CD4-positive, alpha-beta T cell treated with Interleukin-15 for 1 hour (primary cell): ENCODE results near the gene CPLX1.

ENCODE experiments used
- DNase-seq: peaks from one replicate; pipeline ENCODE4 v3.0.0-alpha.2; 2020

The CPLX1 gene

GRCh38 chr4:854356-854755, 28.4 kb upstream of the CPLX1 start:
- DNase-seq = peak; percentile 10

- peak; percentile 15 for DNase-seq
These were observed 27.5 kb upstream of the CPLX1 start for GRCh38 chr4:853416-853781.

GRCh38 chr4:851701-852430, 25.9 kb upstream of the CPLX1 start:
- DNase-seq = peak; percentile 13

GRCh38 chr4:850323-850945, 24.5 kb upstream of the CPLX1 start:
- peak; percentile 14 for DNase-seq

GRCh38 chr4:849478-850175, 23.7 kb upstream of the CPLX1 start:
- peak; percentile 6 for DNase-seq

- peak; percentile 6 for DNase-seq
These were observed 23.0 kb upstream of the CPLX1 start for GRCh38 chr4:848803-849477.

- peak; percentile 13 for DNase-seq
These were observed 22.4 kb upstream of the CPLX1 start for GRCh38 chr4:848307-848691.

GRCh38 chr4:845836-846251, 19.9 kb upstream of the CPLX1 start:
- no peak for DNase-seq

- no peak for DNase-seq
These were observed 19.4 kb upstream of the CPLX1 start for GRCh38 chr4:845233-845835.

- DNase-seq = no peak
These were observed 18.9 kb upstream of the CPLX1 start for GRCh38 chr4:844752-845232.

- DNase-seq = no peak
These were observed 13.9 kb upstream of the CPLX1 start for GRCh38 chr4:839675-840443.

GRCh38 chr4:837772-838171, 11.8 kb upstream of the CPLX1 start:
- DNase-seq = no peak

GRCh38 chr4:836750-837301, 10.9 kb upstream of the CPLX1 start:
- peak; percentile 6 for DNase-seq

GRCh38 chr4:836003-836511, 10.1 kb upstream of the CPLX1 start:
- no peak for DNase-seq

- no peak for DNase-seq
These were observed 9.4 kb upstream of the CPLX1 start for GRCh38 chr4:835148-836002.

- DNase-seq = no peak
These were observed 8.6 kb upstream of the CPLX1 start for GRCh38 chr4:834368-835147.

GRCh38 chr4:833731-834367, 7.9 kb upstream of the CPLX1 start:
- no peak for DNase-seq

GRCh38 chr4:833156-833555, 7.2 kb upstream of the CPLX1 start:
- DNase-seq = no peak

- DNase-seq = no peak
These were observed 6.6 kb upstream of the CPLX1 start for GRCh38 chr4:832536-832935.
